ENCODE data around the gene PSMA7.

DNA sequence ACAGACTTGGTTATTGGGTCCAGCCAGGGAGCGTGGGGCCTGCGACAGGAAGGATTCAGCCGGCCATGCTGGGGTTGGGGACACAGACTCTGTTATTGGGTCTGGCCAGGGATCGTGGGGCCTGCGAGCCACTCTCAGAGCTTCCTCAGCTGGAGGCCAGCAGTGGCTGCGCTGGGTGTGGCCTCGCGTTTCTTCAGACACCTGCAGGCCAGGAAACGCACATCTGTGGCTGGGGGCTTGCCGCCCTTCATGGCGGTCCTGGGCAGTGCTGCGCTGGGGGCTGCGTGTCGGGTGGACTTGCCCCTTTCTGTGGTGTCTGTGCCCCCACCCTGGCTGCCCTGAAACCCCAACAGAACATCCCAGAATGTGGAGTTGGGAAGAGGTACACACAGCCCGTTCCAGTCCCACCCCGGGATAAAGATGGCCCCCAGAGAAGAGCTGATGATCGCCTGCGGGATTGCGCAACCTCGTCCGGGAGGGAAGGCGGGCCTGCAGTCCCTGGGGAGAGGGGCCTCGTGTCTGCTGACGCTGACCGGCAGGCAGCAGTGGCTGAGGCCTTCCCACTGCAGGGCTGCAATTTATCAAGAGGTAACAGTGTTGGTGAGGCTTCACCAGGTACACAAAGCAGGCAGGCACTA lies 22.7 kb upstream of the PSMA7 start:
- TF ChIP-seq CTCF (IDR thresholded peaks at IDR 0.05) (no peak), POLR2AphosphoS5 (IDR thresholded peaks at IDR 0.05) (no peak), POLR2A (IDR thresholded peaks at IDR 0.05; ENCODE audit: low read depth) (no peak), EP300 (IDR thresholded peaks at IDR 0.05) (no peak)
